Loucy (cell line): Measurements from ENCODE around the gene GIGYF2.

Experiments
- CTCF ChIP-seq: fragments of 200-600 bp; sonication (generic); conservative IDR thresholded peaks from 2 replicates; pipeline ENCODE4 v1.5.1; 2014; ENCODE audit warnings: mild to moderate bottlenecking, antibody characterized with exemption, low read length
- EZH2phosphoT487 ChIP-seq: fragments of 200-600 bp; IDR thresholded peaks from 2 replicates; pipeline ENCODE4 v1.6.1; 2018; ENCODE audit warnings: antibody characterized with exemption, mild to moderate bottlenecking, moderate library complexity, borderline replicate concordance

GRCh38 chr2:232728785-232729184 lies 31.7 kb downstream of the GIGYF2 start:
- TF ChIP-seq CTCF (no peak), EZH2phosphoT487 (no peak)
